ENCODE measurements around the gene MSH2. TPM values are rescaled to one million over a fixed set of nuclear protein-coding genes. Genes with fewer than 3 reads are reported as not detected.
A peak's percentile ranks its signal among the peaks of the same experiment; 100 is the strongest.
"Not testable (repeated sequence)": the region's sequence is repeated elsewhere in the genome, so short reads cannot be mapped to it uniquely, and the experiment has no call there.

Gene MSH2
- total RNA-seq, 1 experiment from 2014 or later, result 8.7 TPM

- peaks cover 6% of the 10 kb centered on the region for H3K4me1 Mint-ChIP-seq (ENCODE audit: insufficient read depth, unreplicated experiment)
- no TSS peak for BruUV-seq (replicated peaks)
- TF ChIP-seq CTCF (IDR thresholded peaks at IDR 0.05; ENCODE audit: unreplicated experiment), result no peak
- no peak overlapping the region for H3K27ac Mint-ChIP-seq (ENCODE audit: low read depth, unreplicated experiment)
- DNase-seq (ENCODE audit: unreplicated experiment), result peak; percentile 85
- no peaks in the 10 kb centered on the region for H3K27me3 Mint-ChIP-seq (ENCODE audit: insufficient read depth, unreplicated experiment)
- H3K4me3 Mint-ChIP-seq (ENCODE audit: unreplicated experiment), result no peak overlapping the region
- ChIA-PET POLR2A (no interaction called here), CTCF (interaction anchor here (1.8 kb wide), 1 partner anchor 22 kb away, joined by 13 read pairs; no protein-coding TSS in a partner anchor)
- intact Hi-C loops (cut with micrococcal nuclease), result no loop called here
- no peaks in the 10 kb centered on the region for H3K9me3 Mint-ChIP-seq (ENCODE audit: unreplicated experiment)
- no peaks in the 10 kb centered on the region for H3K36me3 Mint-ChIP-seq (ENCODE audit: insufficient read depth, unreplicated experiment)
These were observed 45.5 kb upstream of the MSH2 start for GRCh38 chr2:47357483-47357882.

DNA sequence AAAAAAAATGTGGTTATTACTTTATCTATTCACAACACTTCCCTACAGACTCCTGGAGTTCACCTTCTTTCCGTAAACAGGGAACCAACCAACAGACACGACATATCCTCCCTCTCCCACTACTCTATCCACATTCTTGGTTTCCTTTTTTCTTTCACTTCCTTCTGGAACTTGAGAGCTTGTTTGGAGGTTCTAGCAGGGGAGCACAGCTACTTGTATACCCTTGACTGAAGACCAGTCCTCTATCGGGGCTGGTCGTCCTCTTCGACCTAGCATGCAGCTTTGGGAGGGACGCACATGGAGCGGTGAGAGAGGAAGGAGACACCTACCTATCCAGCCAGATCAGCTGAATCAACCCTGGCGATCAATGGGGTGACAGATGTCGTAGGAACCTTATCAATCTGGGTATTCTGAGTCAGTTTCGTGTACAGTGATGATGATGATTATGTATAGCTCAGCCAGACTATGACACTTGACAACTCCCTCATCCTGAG is 43.5 kb upstream of the MSH2 start:
- TF ChIP-seq CTCF (IDR thresholded peaks at IDR 0.05; ENCODE audit: unreplicated experiment), result no peak
- BruUV-seq (replicated peaks), result no TSS peak
- H3K4me1 Mint-ChIP-seq (ENCODE audit: insufficient read depth, unreplicated experiment), result peaks cover 6% of the 10 kb centered on the region
- no peaks in the 10 kb centered on the region for H3K36me3 Mint-ChIP-seq (ENCODE audit: insufficient read depth, unreplicated experiment)
- no peaks in the 10 kb centered on the region for H3K27me3 Mint-ChIP-seq (ENCODE audit: insufficient read depth, unreplicated experiment)
- CTCF ChIA-PET, result interaction anchor here (0.6 kb wide), 3 partner anchors 16 to 75 kb away, joined by 3 to 6 read pairs (median 6); no protein-coding TSS in a partner anchor
- no peak overlapping the region for H3K27ac Mint-ChIP-seq (ENCODE audit: low read depth, unreplicated experiment)
- intact Hi-C loops (cut with micrococcal nuclease), result no loop called here
- DNase-seq (ENCODE audit: unreplicated experiment), result no peak
- no peaks in the 10 kb centered on the region for H3K9me3 Mint-ChIP-seq (ENCODE audit: unreplicated experiment)
- no peak overlapping the region for H3K4me3 Mint-ChIP-seq (ENCODE audit: unreplicated experiment)
- POLR2A ChIA-PET, result no interaction called here

GRCh38 chr2:47360283-47360682 is 42.7 kb upstream of the MSH2 start:
- ChIA-PET CTCF (interaction anchor here (1.7 kb wide), 1 partner anchor 25 kb away, joined by 7 read pairs; no protein-coding TSS in a partner anchor), POLR2A (no interaction called here)
- H3K9me3 Mint-ChIP-seq (ENCODE audit: unreplicated experiment), result no peaks in the 10 kb centered on the region
- H3K27ac Mint-ChIP-seq (ENCODE audit: low read depth, unreplicated experiment), result no peak overlapping the region
- no TSS peak for BruUV-seq (replicated peaks)
- intact Hi-C loops (cut with micrococcal nuclease), result no loop called here
- no peak for TF ChIP-seq CTCF (IDR thresholded peaks at IDR 0.05; ENCODE audit: unreplicated experiment)
- DNase-seq (ENCODE audit: unreplicated experiment), result no peak
- H3K27me3 Mint-ChIP-seq (ENCODE audit: insufficient read depth, unreplicated experiment), result no peaks in the 10 kb centered on the region
- H3K36me3 Mint-ChIP-seq (ENCODE audit: insufficient read depth, unreplicated experiment), result no peaks in the 10 kb centered on the region
- no peak overlapping the region for H3K4me3 Mint-ChIP-seq (ENCODE audit: unreplicated experiment)
- H3K4me1 Mint-ChIP-seq (ENCODE audit: insufficient read depth, unreplicated experiment), result peaks cover 6% of the 10 kb centered on the region

DNA sequence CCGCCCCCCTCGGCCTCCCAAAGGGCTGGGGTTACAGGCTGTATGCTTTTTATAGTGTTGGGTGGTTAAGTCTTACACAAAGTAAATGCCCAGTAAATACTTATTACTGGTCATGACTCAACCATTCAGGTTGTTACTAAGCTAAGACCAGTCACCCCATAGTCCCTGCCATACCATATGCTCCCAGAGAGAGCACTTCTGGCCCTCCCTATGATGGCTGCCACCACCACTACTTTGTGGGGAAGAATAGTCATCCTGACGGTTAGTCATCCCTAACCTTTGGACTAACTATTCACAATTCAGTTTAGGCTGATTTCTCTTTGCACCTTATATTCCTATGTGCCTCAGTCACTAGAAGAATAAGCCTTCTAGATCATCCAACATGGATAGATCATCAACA is 42.0 kb upstream of the MSH2 start:
- no peaks in the 10 kb centered on the region for H3K9me3 Mint-ChIP-seq (ENCODE audit: unreplicated experiment)
- ChIA-PET CTCF (interaction anchor here (0.7 to 1.7 kb wide), 2 partner anchors 20 to 25 kb away, joined by 3 to 7 read pairs; no protein-coding TSS in a partner anchor), POLR2A (no interaction called here)
- BruUV-seq (replicated peaks), result no TSS peak
- H3K27ac Mint-ChIP-seq (ENCODE audit: low read depth, unreplicated experiment), result no peak overlapping the region
- no peaks in the 10 kb centered on the region for H3K36me3 Mint-ChIP-seq (ENCODE audit: insufficient read depth, unreplicated experiment)
- no peaks in the 10 kb centered on the region for H3K27me3 Mint-ChIP-seq (ENCODE audit: insufficient read depth, unreplicated experiment)
- peaks cover 6% of the 10 kb centered on the region for H3K4me1 Mint-ChIP-seq (ENCODE audit: insufficient read depth, unreplicated experiment)
- no peak for TF ChIP-seq CTCF (IDR thresholded peaks at IDR 0.05; ENCODE audit: unreplicated experiment)
- no peak for DNase-seq (ENCODE audit: unreplicated experiment)
- no peak overlapping the region for H3K4me3 Mint-ChIP-seq (ENCODE audit: unreplicated experiment)
- intact Hi-C loops (cut with micrococcal nuclease), result no loop called here

DNA sequence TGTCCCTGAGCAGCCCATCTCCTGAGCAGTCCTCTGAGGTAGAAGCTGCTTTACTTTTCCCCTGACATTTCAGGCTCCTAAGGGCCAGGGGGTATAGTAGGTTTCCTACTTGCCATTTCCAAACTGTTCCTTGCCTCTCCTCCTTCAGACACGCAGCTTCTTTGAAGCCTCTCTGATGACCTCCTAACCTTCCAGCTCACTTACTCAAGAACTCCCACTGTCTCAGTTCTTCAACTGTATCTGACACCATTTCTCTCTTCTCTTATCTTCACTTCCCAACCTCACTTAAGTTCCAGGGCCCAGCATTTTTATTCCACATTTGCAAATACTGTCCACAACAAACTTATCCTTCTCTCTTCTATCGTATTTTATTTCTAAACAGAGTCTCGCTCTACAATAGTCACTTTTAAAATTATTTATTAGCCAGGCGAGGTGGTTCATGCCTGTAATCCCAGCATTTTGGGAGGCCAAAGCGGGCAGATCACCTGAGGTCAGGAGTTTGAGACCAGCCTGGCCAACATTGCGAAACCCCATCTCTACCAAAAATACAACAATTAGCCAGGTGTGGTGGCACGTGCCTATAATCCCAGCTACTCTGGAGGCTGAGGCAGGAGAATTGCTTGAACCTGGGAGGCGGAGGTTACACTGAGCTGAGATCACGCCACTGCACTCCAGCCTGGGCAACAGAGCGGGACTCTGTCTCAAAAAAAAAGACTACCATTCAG is 41.3 kb upstream of the MSH2 start:
- POLR2A ChIA-PET; intact Hi-C loops (cut with micrococcal nuclease); BruUV-seq (replicated peaks); H3K4me1 Mint-ChIP-seq (ENCODE audit: insufficient read depth, unreplicated experiment); H3K9me3 Mint-ChIP-seq (ENCODE audit: unreplicated experiment); H3K4me3 Mint-ChIP-seq (ENCODE audit: unreplicated experiment); H3K36me3 Mint-ChIP-seq (ENCODE audit: insufficient read depth, unreplicated experiment); H3K27ac Mint-ChIP-seq (ENCODE audit: low read depth, unreplicated experiment); H3K27me3 Mint-ChIP-seq (ENCODE audit: insufficient read depth, unreplicated experiment); DNase-seq (ENCODE audit: unreplicated experiment): not testable (repeated sequence)
- CTCF ChIA-PET, result interaction anchor here (0.6 to 1.7 kb wide), 4 partner anchors 9 to 26 kb away, joined by 3 to 7 read pairs (median 4); no protein-coding TSS in a partner anchor

All from MCF 10A (cell line).